ENCODE measurements around the gene KAT8.

Gene KAT8

GRCh38 chr16:31134625-31135534 is 17.4 kb downstream of the KAT8 start (continued):
- TF ChIP-seq ZNF677 (tag by site-specific recombination; IDR thresholded peaks at IDR 0.05): no peak
- TF ChIP-seq TSHZ1 (tag by site-specific recombination; IDR thresholded peaks at IDR 0.05; ENCODE audit: borderline replicate concordance): no peak
- no peak for TF ChIP-seq ZNF266 (tag by site-specific recombination; IDR thresholded peaks at IDR 0.05; ENCODE audit: low read depth)
- TF ChIP-seq ZNF148 (tag by site-specific recombination; IDR thresholded peaks at IDR 0.05; ENCODE audit: borderline replicate concordance): no peak
- no peak for TF ChIP-seq ZNF555 (tag by site-specific recombination; conservative IDR thresholded peaks at IDR 0.05)
- TF ChIP-seq ZNF18 (tag by site-specific recombination; IDR thresholded peaks at IDR 0.05): no peak
- peak; percentile 65; the same call in 1 of the 2 replicates for TF ChIP-seq PATZ1 (tag by site-specific recombination; IDR thresholded peaks at IDR 0.05)
- TF ChIP-seq ZNF624 (tag by site-specific recombination; IDR thresholded peaks at IDR 0.05): no peak
- no peak for TF ChIP-seq ZFP69B (tag by site-specific recombination; IDR thresholded peaks at IDR 0.05)
- no peak for TF ChIP-seq ZNF416 (tag by site-specific recombination; IDR thresholded peaks at IDR 0.05)
- TF ChIP-seq ZSCAN30 (tag by site-specific recombination; IDR thresholded peaks at IDR 0.05): no peak
- TF ChIP-seq ZNF626 (tag by site-specific recombination; IDR thresholded peaks at IDR 0.05): no peak
- no peak for TF ChIP-seq MYNN (tag by site-specific recombination; IDR thresholded peaks at IDR 0.05; ENCODE audit: borderline replicate concordance)
- TF ChIP-seq ZNF549 (tag by site-specific recombination; IDR thresholded peaks at IDR 0.05): no peak
- TF ChIP-seq ZNF324 (tag by site-specific recombination; IDR thresholded peaks at IDR 0.05): 0 out of 2 replicates have a peak, but pooled peaks have one; percentile 43
- TF ChIP-seq ZNF776 (tag by site-specific recombination; IDR thresholded peaks at IDR 0.05; ENCODE audit: borderline replicate concordance): no peak
- TF ChIP-seq ZNF777 (tag by site-specific recombination; IDR thresholded peaks at IDR 0.05; ENCODE audit: borderline replicate concordance): no peak
- TF ChIP-seq PRDM2 (tag by site-specific recombination; IDR thresholded peaks at IDR 0.05; ENCODE audit: borderline replicate concordance): no peak
- TF ChIP-seq PBX3 (CRISPR knock-in tag; IDR thresholded peaks at IDR 0.05): no peak
- no peak for TF ChIP-seq MEIS1 (CRISPR knock-in tag; IDR thresholded peaks at IDR 0.05; ENCODE audit: borderline replicate concordance)

All from HEK293 (cell line).